WTC11 (cell line): Measurements from ENCODE around the gene CLCA1. TPM values are rescaled to one million over a fixed set of nuclear protein-coding genes. Genes with fewer than 3 reads are reported as not detected.
"Not testable (repeated sequence)": the region's sequence is repeated elsewhere in the genome, so short reads cannot be mapped to it uniquely, and the experiment has no call there.

ENCODE experiments used
- ATAC-seq: fragments of 200-7000 bp; cut with Tn5 transposase; 2 replicates; pipeline ENCODE4 v1.10.0; 2021; ENCODE audit warnings: mild to moderate bottlenecking, moderate library complexity
- CTCF ChIA-PET: fragments of 300-600 bp; sonication (Branson Sonifier 250); formaldehyde crosslinking; loops from one replicate; lab custom pipeline; 2021; ENCODE audit warnings: antibody characterized with exemption; lab: Charles Lee
- POLR2A ChIA-PET: fragments of 350-600 bp; sonication (Branson Sonifier 250); formaldehyde crosslinking; loops from one replicate; lab custom pipeline; 2021; ENCODE audit warnings: antibody characterized with exemption; lab: Charles Lee
- DNase-seq: peaks from one replicate; pipeline ENCODE4 v3.0.0; 2021; ENCODE audit warnings: low spot score
- H3K27ac Mint-ChIP-seq: 2 replicates; pipeline ENCODE4 v1.8.0; 2021; ENCODE audit warnings: mixed read lengths
- H3K27me3 Mint-ChIP-seq: 2 replicates; pipeline ENCODE4 v1.8.0; 2021; ENCODE audit warnings: low read depth, mild to moderate bottlenecking, moderate library complexity, mixed read lengths
- H3K36me3 Mint-ChIP-seq: 2 replicates; pipeline ENCODE4 v1.8.0; 2021; ENCODE audit warnings: mixed read lengths
- H3K4me1 Mint-ChIP-seq: 2 replicates; pipeline ENCODE4 v1.8.0; 2022; ENCODE audit warnings: mixed read lengths
- H3K4me3 Mint-ChIP-seq: 2 replicates; pipeline ENCODE4 v1.8.0; 2021; ENCODE audit warnings: mild to moderate bottlenecking, moderate library complexity, mixed read lengths
- H3K9me3 Mint-ChIP-seq: 2 replicates; pipeline ENCODE4 v1.8.0; 2021; ENCODE audit warnings: mixed read lengths
- AFF4 ChIP-seq: sonication (generic); formaldehyde crosslinking; IDR thresholded peaks from 2 replicates; pipeline ENCODE4 v1.8.1; 2023; ENCODE audit warnings: mild to moderate bottlenecking, missing genetic modification reagents, borderline replicate concordance
- ARID4B ChIP-seq: sonication (generic); formaldehyde crosslinking; IDR thresholded peaks from 2 replicates; pipeline ENCODE4 v1.8.0; 2023; ENCODE audit warnings: missing genetic modification reagents, mild to moderate bottlenecking, borderline replicate concordance
- ATF1 ChIP-seq: sonication (generic); formaldehyde crosslinking; IDR thresholded peaks from 2 replicates; pipeline ENCODE4 v1.8.1; 2023; ENCODE audit warnings: mild to moderate bottlenecking, moderate library complexity, missing genetic modification reagents
- CTCF ChIP-seq: fragments of 200-600 bp; IDR thresholded peaks from 2 replicates; pipeline ENCODE4 v1.8.0; 2022; ENCODE audit warnings: antibody characterized with exemption
- ESRRA ChIP-seq: sonication (generic); formaldehyde crosslinking; IDR thresholded peaks from 2 replicates; pipeline ENCODE4 v1.8.1; 2022; ENCODE audit warnings: mild to moderate bottlenecking, missing genetic modification reagents, borderline replicate concordance
- SP1 ChIP-seq: sonication (generic); formaldehyde crosslinking; conservative IDR thresholded peaks from 2 replicates; pipeline ENCODE4 v1.8.1; 2022; ENCODE audit warnings: missing genetic modification reagents
- USF2 ChIP-seq: sonication (generic); formaldehyde crosslinking; IDR thresholded peaks from 2 replicates; pipeline ENCODE4 v1.8.1; 2023; ENCODE audit warnings: mild to moderate bottlenecking, missing genetic modification reagents, moderate library complexity
- ZNF512 ChIP-seq: sonication (generic); formaldehyde crosslinking; IDR thresholded peaks from 2 replicates; pipeline ENCODE4 v1.8.1; 2022; ENCODE audit warnings: missing genetic modification reagents, borderline replicate concordance
- total RNA-seq: library from RNA; stranded (reverse); gene quantifications from 3 replicates; pipeline ENCODE4 v1.2.3, GENCODE V29; 2021

Gene CLCA1
- total RNA-seq, 1 experiment from 2014 or later: 0.11 TPM

GRCh38 chr1:86500714-86501113 is 32.0 kb downstream of the CLCA1 start (continued):
- no peak for TF ChIP-seq AFF4 (CRISPR knock-in tag)
- TF ChIP-seq ATF1 (CRISPR knock-in tag): no peak
- no peak for TF ChIP-seq ARID4B
- TF ChIP-seq USF2 (CRISPR knock-in tag): no peak
- no peak for TF ChIP-seq ESRRA (CRISPR knock-in tag)
- TF ChIP-seq ZNF512 (CRISPR knock-in tag): no peak

- H3K27ac Mint-ChIP-seq: peak overlapping the region; percentile 98
- peaks cover 11% of the 10 kb centered on the region for H3K9me3 Mint-ChIP-seq
- H3K4me3 Mint-ChIP-seq: peak overlapping the region; percentile 87
- H3K36me3 Mint-ChIP-seq, H3K27me3 Mint-ChIP-seq: not testable (repeated sequence)
- peaks cover 38% of the 10 kb centered on the region for H3K4me1 Mint-ChIP-seq
- ChIA-PET CTCF (interaction anchor here (0.7 to 2.8 kb wide), 8 partner anchors 12 to 202 kb away, joined by 3 to 10 read pairs (median 4); partner anchors contain the start of genes ODF2L and SH3GLB1), POLR2A (interaction anchor here (1.1 kb wide), 1 partner anchor 106 kb away, joined by 4 read pairs; the partner anchor contains the start of gene ODF2L)
- ATAC-seq (peak; percentile 61), DNase-seq (peak; percentile 56)
- peak; percentile 44; the same call in 1 of the 2 replicates for TF ChIP-seq SP1 (CRISPR knock-in tag)
- TF ChIP-seq CTCF: peak; percentile 37; the same call in 1 of the 2 replicates
- TF ChIP-seq, all 79 proteins: peak for 2; not testable (repeated sequence) for 77
Observed at GRCh38 chr1:86502125-86502646, 33.5 kb downstream of the CLCA1 start.
